Coronary artery (tissue), 2 donors: ENCODE measurements around the gene DCAF12.

Source experiments
- DNase-seq: peaks from one replicate; pipeline ENCODE4 v3.0.0-alpha.2; 2017; ENCODE audit warnings: low spot score
- H3K27ac ChIP-seq, 2 donors: fragments of 200-600 bp; sonication (generic); one replicate each; pipeline ENCODE4 v1.5.1; 2016 to 2019
- H3K4me3 ChIP-seq: fragments of 200-600 bp; sonication (generic); 2 replicates; pipeline ENCODE4 v1.5.1; 2016; ENCODE audit warnings: mild to moderate bottlenecking, moderate library complexity
- CTCF ChIP-seq: fragments of 200-600 bp; sonication (generic); IDR thresholded peaks from one replicate; pipeline ENCODE4 v1.5.1; 2019; ENCODE audit warnings: antibody characterized with exemption

DCAF12 gene

GRCh38 chr9:34106110-34106509, 20.4 kb downstream of the DCAF12 start:
- Histone ChIP-seq H3K4me3 (no peak overlapping the region), H3K27ac (no peak overlapping the region)
- no peak for TF ChIP-seq CTCF
- DNase-seq, result no peak

- no peak for TF ChIP-seq CTCF
- Histone ChIP-seq H3K27ac (no peak overlapping the region), H3K4me3 (no peak overlapping the region)
- DNase-seq, result no peak
Measured at GRCh38 chr9:34102796-34103195, 23.7 kb downstream of the DCAF12 start.

- no peak overlapping the region for H3K27ac ChIP-seq
- no peak for TF ChIP-seq CTCF
- DNase-seq, result no peak
- no peak overlapping the region for H3K4me3 ChIP-seq
Measured at GRCh38 chr9:34098307-34098706, 28.2 kb downstream of the DCAF12 start.

GRCh38 chr9:34097865-34098264, 28.6 kb downstream of the DCAF12 start:
- no peak for DNase-seq
- H3K4me3 ChIP-seq, result no peak overlapping the region
- no peak for TF ChIP-seq CTCF
- H3K27ac ChIP-seq, result no peak overlapping the region

GRCh38 chr9:34096751-34097150, 29.7 kb downstream of the DCAF12 start:
- Histone ChIP-seq H3K27ac (no peak overlapping the region), H3K4me3 (no peak overlapping the region)
- no peak for TF ChIP-seq CTCF
- no peak for DNase-seq

GRCh38 chr9:34093578-34093977, 32.9 kb downstream of the DCAF12 start:
- no peak for DNase-seq
- TF ChIP-seq CTCF, result no peak
- no peak overlapping the region for H3K27ac ChIP-seq

GRCh38 chr9:34089311-34089710, 37.2 kb downstream of the DCAF12 start:
- DNase-seq, result no peak
- TF ChIP-seq CTCF, result no peak
- H3K27ac ChIP-seq, result no peak overlapping the region
- H3K4me3 ChIP-seq, result no peak overlapping the region

More at GRCh38 chr9:34093578-34093977, 32.9 kb downstream of the DCAF12 start:
- H3K4me3 ChIP-seq, result no peak overlapping the region
